HepG2 (cell line): Measurements from ENCODE around the gene RNF182. TPM values are rescaled to one million over a fixed set of nuclear protein-coding genes. Genes with fewer than 3 reads are reported as not detected.

Source experiments
- ATAC-seq: fragments of 200-7000 bp; cut with Tn5 transposase; 3 replicates; pipeline ENCODE4 v1.9.1; 2020; ENCODE audit warnings: mild to moderate bottlenecking, moderate library complexity
- BruUV-seq: library from RNA; stranded (reverse); fragments of 400-500 nt; replicated peaks from 2 replicates; lab custom pipeline; 2021; lab: Mats Ljungman, UMichigan
- CTCF ChIA-PET: fragments of 300-600 bp; formaldehyde crosslinking; extraction: SDS; loops from one replicate; lab custom pipeline; 2021; ENCODE audit warnings: low total read pairs, inconsistent platforms, low intra/inter-chr PET ratio; lab: Yijun Ruan, JAX
- POLR2A ChIA-PET: fragments of 350-600 bp; sonication (Branson Sonifier 250); formaldehyde crosslinking; loops from one replicate; lab custom pipeline; 2020; ENCODE audit warnings: antibody characterized with exemption, inconsistent platforms; lab: Yijun Ruan, JAX
- DNase-seq: peaks from one replicate; pipeline ENCODE4 v3.0.0-alpha.2; 2015; ENCODE audit warnings: low spot score
- FAIRE-seq: peaks from 3 replicates; lab custom pipeline; 2011; peaks lifted over from hg19 to GRCh38; lab: Jason Lieb, UNC
- H2AFZ ChIP-seq: one replicate; pipeline ENCODE4 v1.6.1; 2011; ENCODE audit warnings: low read length, inconsistent platforms
- H3K27ac ChIP-seq: fragments of 300-600 bp; 3 replicates; pipeline ENCODE4 v1.8.0; 2011; ENCODE audit warnings: mixed run types, mild to moderate bottlenecking, mixed read lengths, low read length, inconsistent platforms; ENCODE audit not compliant: insufficient read depth; ENCODE audit errors: extremely low read length
- H3K27me3 ChIP-seq, 2 experiments: fragments of 200-600 bp in 1 of 2; 2 replicates in 1 of 2; 3 replicates in 1 of 2; pipeline versions ENCODE4 v1.6.0 to v1.8.0; 2011; ENCODE audit warnings: low read length in 2 of 2, mild to moderate bottlenecking in 2 of 2, moderate library complexity in 2 of 2, inconsistent platforms in 1 of 2; ENCODE audit not compliant: insufficient read depth in 2 of 2, control insufficient read depth in 1 of 2
- H3K36me3 ChIP-seq, 2 experiments: fragments of 200-600 bp in 1 of 2; replicated peaks in 1 of 2; 2 replicates in 1 of 2; 3 replicates in 1 of 2; pipeline versions ENCODE4 v1.5.1 to v1.8.0; 2011; ENCODE audit warnings: low read length in 2 of 2, inconsistent platforms in 1 of 2; ENCODE audit not compliant: insufficient read depth in 2 of 2, control insufficient read depth in 1 of 2
- H3K4me1 ChIP-seq: 2 replicates; pipeline ENCODE4 v1.5.1; 2012; ENCODE audit warnings: low read length, inconsistent platforms; ENCODE audit not compliant: insufficient read depth
- H3K4me2 ChIP-seq: 2 replicates; pipeline ENCODE4 v1.6.0; 2011; ENCODE audit warnings: low read depth, low read length, inconsistent platforms
- H3K4me3 ChIP-seq, 3 experiments: fragments of 200-600 bp in 1 of 3; sonication (generic), shearing (Covaris generic) in 1 of 3; replicated peaks in 1 of 3; 2 replicates each; pipeline ENCODE4 v1.5.1; 2011 to 2016; ENCODE audit warnings: low read length in 3 of 3, inconsistent platforms in 2 of 3, low read depth in 2 of 3, mild to moderate bottlenecking in 2 of 3, control low read depth in 1 of 3, mixed read lengths in 1 of 3; ENCODE audit not compliant: insufficient read depth in 1 of 3
- H3K79me2 ChIP-seq: one replicate; pipeline ENCODE4 v1.6.1; 2011; ENCODE audit warnings: low read length, inconsistent platforms; ENCODE audit not compliant: insufficient read depth
- H3K9ac ChIP-seq: 2 replicates; pipeline ENCODE4 v1.6.0; 2011; ENCODE audit warnings: mild to moderate bottlenecking, low read depth, low read length, inconsistent platforms; ENCODE audit not compliant: insufficient read depth
- H3K9me3 ChIP-seq: 2 replicates; pipeline ENCODE4 v1.5.1; 2012; ENCODE audit warnings: mild to moderate bottlenecking, low read length
- H4K20me1 ChIP-seq: 2 replicates; pipeline ENCODE4 v1.6.0; 2011; ENCODE audit warnings: inconsistent platforms, mild to moderate bottlenecking, low read length, moderate library complexity; ENCODE audit not compliant: insufficient read depth
- AGO1 ChIP-seq: fragments of 200-400 bp; formaldehyde crosslinking; IDR thresholded peaks from 2 replicates; pipeline ENCODE4 v1.6.1; 2017; ENCODE audit warnings: mild to moderate bottlenecking, low read depth, low read length, moderate library complexity; ENCODE audit not compliant: poor library complexity, severe bottlenecking
- KAT8 ChIP-seq: IDR thresholded peaks from 2 replicates; pipeline ENCODE4 v1.6.1; 2016; ENCODE audit warnings: missing genetic modification reagents, missing compliant biosample characterization
- KLF13 ChIP-seq: sonication (generic); formaldehyde crosslinking; IDR thresholded peaks from 2 replicates; pipeline ENCODE4 v1.4.0; 2020; ENCODE audit warnings: mild to moderate bottlenecking, missing genetic modification reagents
- MED8 ChIP-seq: sonication (generic); formaldehyde crosslinking; IDR thresholded peaks from 2 replicates; pipeline ENCODE4 v1.8.1; 2023; ENCODE audit warnings: mild to moderate bottlenecking, missing genetic modification reagents; ENCODE audit not compliant: insufficient replicate concordance
- MYC ChIP-seq: sonication (generic); formaldehyde crosslinking; IDR thresholded peaks from 2 replicates; pipeline ENCODE4 v1.9.0; 2021; ENCODE audit warnings: missing genetic modification reagents, borderline replicate concordance
- NCOR1 ChIP-seq: fragments of 200-600 bp; sonication (generic); IDR thresholded peaks from 2 replicates; pipeline ENCODE4 v1.7.0; 2017; ENCODE audit warnings: antibody characterized with exemption, low read length, borderline replicate concordance
- RBM22 ChIP-seq: fragments of 200-400 bp; formaldehyde crosslinking; optimal IDR thresholded peaks from 2 replicates; pipeline ENCODE3; 2017; ENCODE audit warnings: mild to moderate bottlenecking, low read length, moderate library complexity
- ZNF615 ChIP-seq: sonication (generic); formaldehyde crosslinking; IDR thresholded peaks from 2 replicates; pipeline ENCODE4 v1.5.0; 2020; ENCODE audit warnings: mild to moderate bottlenecking, missing genetic modification reagents, borderline replicate concordance
- WGBS: methylation state at CpG from one replicate; pipeline ENCODE4 v1.1.6; 2017; ENCODE audit warnings: low lambda C conversion rate; 5-methylcytosine and 5-hydroxymethylcytosine counted together
- in situ Hi-C: cut with HindIII; loops from 2 replicates; pipeline ENCODE4 v1.10.0; 2017; ENCODE audit warnings: low pct_unique_long_range_greater_than_20kb; ENCODE audit not compliant: extremely low pct_ligation_motif_present
- intact Hi-C: fragments of 100-400 bp; cut with micrococcal nuclease; formaldehyde crosslinking; loops from one replicate; pipeline ENCODE4 v1.10.0; 2022; ENCODE audit not compliant: unreplicated experiment
- polyA plus RNA-seq, 8 experiments: library from polyadenylated mRNA; depleted of rRNA in 3 of 8; stranded (reverse) in 7 of 8; unstranded in 1 of 8; fragments of >200 nt; fragmentation: Illumina TruSeq in 4 of 8; extraction: Trizol in 4 of 8; gene quantifications; 2 replicates each; pipeline versions ENCODE4 v1.2.1 to v1.2.3, GENCODE V29; 2011 to 2016; ENCODE audit warnings: low read depth in 4 of 8, missing spikeins in 1 of 8, mixed read lengths in 1 of 8; ENCODE audit not compliant: insufficient read depth in 1 of 8
- total RNA-seq, 5 experiments: library from RNA; depleted of rRNA; stranded (reverse); fragments of >200 nt; fragmentation: Illumina TruSeq; extraction: Trizol; gene quantifications; 2 replicates each; pipeline ENCODE4 v1.2.3, GENCODE V29; 2016; ENCODE audit warnings: low read depth in 1 of 5
- TF ChIP-seq, protein P1 (sequence below): sonication (generic); formaldehyde crosslinking; IDR thresholded peaks from 2 replicates; pipeline ENCODE4 v1.4.0; 2020; ENCODE audit warnings: missing genetic modification reagents, mild to moderate bottlenecking, borderline replicate concordance

Gene RNF182
- total and polyA plus RNA-seq, 2 of the 13 experiments (the other 11 are each of a cell fraction or from before 2014, with no cell fraction given), result not detected

- Histone ChIP-seq H3K36me3 (no peaks in the 10 kb centered on the region), H3K4me1 (no peaks in the 10 kb centered on the region), H3K27me3 (no peaks in the 10 kb centered on the region), H3K9me3 (no peaks in the 10 kb centered on the region), H3K4me2 (no peak overlapping the region), H3K4me3 (no peak overlapping the region), H3K27ac (no peak overlapping the region), H2AFZ (no peak overlapping the region), H4K20me1 (no peaks in the 10 kb centered on the region), H3K79me2 (no peaks in the 10 kb centered on the region), H3K9ac (no peak overlapping the region)
- TF ChIP-seq AGO1 (no peak), NCOR1 (no peak), RBM22 (no peak), KAT8 (CRISPR knock-in tag) (no peak)
- TF ChIP-seq, protein P1, sequence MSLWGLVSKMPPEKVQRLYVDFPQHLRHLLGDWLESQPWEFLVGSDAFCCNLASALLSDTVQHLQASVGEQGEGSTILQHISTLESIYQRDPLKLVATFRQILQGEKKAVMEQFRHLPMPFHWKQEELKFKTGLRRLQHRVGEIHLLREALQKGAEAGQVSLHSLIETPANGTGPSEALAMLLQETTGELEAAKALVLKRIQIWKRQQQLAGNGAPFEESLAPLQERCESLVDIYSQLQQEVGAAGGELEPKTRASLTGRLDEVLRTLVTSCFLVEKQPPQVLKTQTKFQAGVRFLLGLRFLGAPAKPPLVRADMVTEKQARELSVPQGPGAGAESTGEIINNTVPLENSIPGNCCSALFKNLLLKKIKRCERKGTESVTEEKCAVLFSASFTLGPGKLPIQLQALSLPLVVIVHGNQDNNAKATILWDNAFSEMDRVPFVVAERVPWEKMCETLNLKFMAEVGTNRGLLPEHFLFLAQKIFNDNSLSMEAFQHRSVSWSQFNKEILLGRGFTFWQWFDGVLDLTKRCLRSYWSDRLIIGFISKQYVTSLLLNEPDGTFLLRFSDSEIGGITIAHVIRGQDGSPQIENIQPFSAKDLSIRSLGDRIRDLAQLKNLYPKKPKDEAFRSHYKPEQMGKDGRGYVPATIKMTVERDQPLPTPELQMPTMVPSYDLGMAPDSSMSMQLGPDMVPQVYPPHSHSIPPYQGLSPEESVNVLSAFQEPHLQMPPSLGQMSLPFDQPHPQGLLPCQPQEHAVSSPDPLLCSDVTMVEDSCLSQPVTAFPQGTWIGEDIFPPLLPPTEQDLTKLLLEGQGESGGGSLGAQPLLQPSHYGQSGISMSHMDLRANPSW (CRISPR knock-in tag), result no peak
- in situ Hi-C loops (no loop called here), intact Hi-C loops (no loop called here)
- FAIRE-seq, result no peak
- no peak for ATAC-seq
- DNase-seq, result no peak
- CTCF ChIA-PET, result interaction anchor here (3.0 kb wide), 1 partner anchor 233 kb away, joined by 29 read pairs; no protein-coding TSS in a partner anchor
- BruUV-seq, result no TSS peak
- 1% methylated on average over 2 of the region's 2 CpGs for WGBS
- POLR2A ChIA-PET, result no interaction called here
Observed at GRCh38 chr6:13910443-13910842, 14.3 kb upstream of the RNF182 start.

DNA sequence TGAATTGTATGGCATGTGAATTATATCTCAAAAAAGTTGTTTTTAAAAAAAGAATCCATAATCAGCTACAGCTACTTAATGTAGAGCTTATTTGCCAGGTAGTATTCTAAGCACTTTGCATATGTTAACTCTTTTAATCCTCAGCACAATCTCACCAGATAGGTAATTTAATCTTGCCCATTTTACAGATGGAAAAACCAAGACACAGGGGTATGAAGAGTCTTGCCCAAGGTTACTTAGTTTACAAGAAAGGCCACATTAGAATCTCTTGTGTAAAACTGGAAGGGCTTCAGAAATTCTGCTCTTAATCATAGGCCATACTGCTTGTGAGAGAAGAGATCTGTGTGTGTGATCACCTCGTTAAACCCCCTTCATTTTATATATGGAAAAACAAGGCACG, 13.4 kb upstream of the RNF182 start:
- BruUV-seq, result no TSS peak
- no peak overlapping the region for H3K27ac ChIP-seq
- H3K9me3 ChIP-seq, result no peaks in the 10 kb centered on the region
- no peak overlapping the region for H3K9ac ChIP-seq
- DNase-seq, result no peak
- in situ Hi-C loops, result no loop called here
- no peak overlapping the region for H2AFZ ChIP-seq
- no peak for FAIRE-seq
- no peak overlapping the region for H3K4me3 ChIP-seq
- intact Hi-C loops, result no loop called here
- no peaks in the 10 kb centered on the region for H3K27me3 ChIP-seq
- H4K20me1 ChIP-seq, result no peaks in the 10 kb centered on the region
- WGBS, result 2% methylated on average over 2 of the region's 2 CpGs
- no peaks in the 10 kb centered on the region for H3K79me2 ChIP-seq
- ChIA-PET CTCF (no interaction called here), POLR2A (no interaction called here)
- ATAC-seq, result no peak
- H3K4me2 ChIP-seq, result no peak overlapping the region
- H3K4me1 ChIP-seq, result no peaks in the 10 kb centered on the region
- H3K36me3 ChIP-seq, result no peaks in the 10 kb centered on the region
- no peak for TF ChIP-seq ZNF615
- no peak for TF ChIP-seq KLF13 (CRISPR knock-in tag)
- TF ChIP-seq MED8, result no peak
- TF ChIP-seq MYC (CRISPR knock-in tag), result no peak
